OCI-M1 (cell line): ENCODE data around the gene CHD5.

Experiments
- DNase-seq: peaks from one replicate; lab custom pipeline; 2025; lab: John Stamatoyannopoulos, UW

CHD5 gene

DNA sequence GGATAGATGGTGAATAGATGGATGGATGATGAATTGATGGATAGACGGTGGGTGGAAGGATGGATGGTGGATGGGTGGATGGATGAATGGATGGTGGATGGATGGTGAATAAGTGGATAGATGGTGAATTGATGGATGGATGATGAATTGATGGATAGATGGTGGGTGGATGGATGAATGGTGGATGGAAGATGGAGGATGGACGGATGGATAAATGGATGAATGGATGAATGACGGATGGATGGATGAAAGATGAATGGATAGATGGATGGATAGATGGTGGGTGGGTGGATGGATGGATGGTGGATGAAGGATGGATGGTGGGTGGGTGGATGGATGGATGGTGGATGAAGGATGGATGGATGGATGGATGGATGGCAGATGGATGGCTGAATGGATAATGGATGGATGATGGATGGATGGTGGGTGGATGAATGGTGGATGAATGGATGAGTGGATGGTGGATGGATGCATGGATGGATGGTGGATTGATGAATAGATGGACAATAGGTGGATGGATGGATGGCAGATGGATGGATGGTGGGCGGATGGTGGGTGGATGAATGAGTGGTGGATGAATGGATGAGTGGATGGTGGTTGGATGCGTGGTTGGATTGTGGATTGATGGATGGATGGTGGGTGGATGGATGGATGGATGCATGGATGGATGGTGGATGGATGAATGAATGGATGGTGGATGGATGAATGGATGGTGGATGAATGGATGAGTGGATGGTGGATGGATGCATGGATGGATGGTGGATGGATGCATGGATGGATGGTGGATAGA is 5.3 kb downstream of the CHD5 start:
- DNase-seq = no peak

DNA sequence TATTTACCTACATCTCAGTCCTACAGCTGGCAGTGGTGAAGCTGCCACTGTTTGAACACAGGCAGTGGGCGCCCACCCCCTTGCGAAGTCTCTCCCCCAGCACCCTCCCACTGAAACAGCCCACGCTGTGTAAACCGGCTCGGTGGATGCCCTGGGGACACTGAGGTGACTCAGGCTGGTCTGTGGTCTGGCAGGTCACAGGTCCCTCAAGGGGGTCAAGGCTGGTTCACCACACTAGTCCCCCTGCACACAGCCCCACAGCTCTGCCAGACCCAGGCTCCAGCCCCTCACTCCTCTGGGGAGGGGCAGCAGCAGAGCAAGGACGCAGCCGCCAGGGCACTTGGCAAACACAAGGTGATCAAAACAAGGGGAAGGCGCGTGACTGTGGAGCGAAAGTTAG is 7.6 kb downstream of the CHD5 start:
- no peak for DNase-seq

DNA sequence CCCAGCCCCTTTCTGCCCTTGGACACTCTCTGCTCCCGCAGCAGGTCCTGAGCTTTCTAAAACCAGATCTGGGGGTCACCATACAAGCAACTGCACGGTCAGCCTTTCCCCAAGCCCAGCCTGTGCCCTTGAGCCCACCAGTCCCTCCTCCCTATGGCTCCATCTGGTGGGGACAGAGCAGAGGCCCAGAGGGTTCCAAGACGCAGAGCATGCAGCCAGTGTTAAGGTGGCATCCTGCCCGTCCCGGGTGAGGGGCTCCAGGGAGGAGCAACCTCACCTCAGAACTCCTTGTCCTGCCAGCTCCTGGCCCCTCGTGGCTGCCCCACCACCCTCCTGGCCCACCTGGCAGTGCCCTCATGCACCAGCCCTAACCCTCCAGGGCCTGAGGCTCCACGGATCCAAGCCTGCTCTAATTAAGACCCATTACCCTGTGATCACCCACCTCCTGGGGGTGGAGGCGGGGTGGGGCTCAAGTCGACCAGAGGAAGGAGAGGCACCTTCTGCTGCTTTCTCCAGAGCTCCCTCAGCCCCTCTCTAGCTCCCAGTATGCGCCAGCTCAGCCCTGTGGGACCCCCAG is 8.5 kb downstream of the CHD5 start:
- peak; percentile 24 for DNase-seq

DNA sequence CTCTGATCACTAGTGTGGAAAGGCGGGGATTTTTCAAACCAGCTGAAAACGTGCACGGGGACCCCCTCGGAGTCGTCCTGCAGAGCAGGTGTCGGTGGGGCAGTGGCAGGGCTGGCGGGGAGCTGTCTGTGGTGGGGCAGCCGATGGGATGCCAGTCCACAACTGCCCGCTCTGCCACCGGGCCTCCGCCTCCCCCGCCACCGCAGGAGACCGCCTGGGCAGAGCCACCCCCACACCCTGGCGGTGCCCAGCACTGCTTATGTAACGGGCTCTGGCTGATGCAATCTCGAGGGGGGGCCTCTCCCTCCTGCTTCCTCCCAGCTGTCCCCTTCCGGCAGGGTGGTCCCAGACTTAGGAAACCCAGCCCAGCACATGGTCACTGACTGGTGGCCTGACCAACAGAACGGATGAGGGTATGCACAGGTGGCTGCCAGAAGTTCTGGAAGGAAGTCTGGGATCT is 9.3 kb downstream of the CHD5 start:
- DNase-seq = no peak

DNA sequence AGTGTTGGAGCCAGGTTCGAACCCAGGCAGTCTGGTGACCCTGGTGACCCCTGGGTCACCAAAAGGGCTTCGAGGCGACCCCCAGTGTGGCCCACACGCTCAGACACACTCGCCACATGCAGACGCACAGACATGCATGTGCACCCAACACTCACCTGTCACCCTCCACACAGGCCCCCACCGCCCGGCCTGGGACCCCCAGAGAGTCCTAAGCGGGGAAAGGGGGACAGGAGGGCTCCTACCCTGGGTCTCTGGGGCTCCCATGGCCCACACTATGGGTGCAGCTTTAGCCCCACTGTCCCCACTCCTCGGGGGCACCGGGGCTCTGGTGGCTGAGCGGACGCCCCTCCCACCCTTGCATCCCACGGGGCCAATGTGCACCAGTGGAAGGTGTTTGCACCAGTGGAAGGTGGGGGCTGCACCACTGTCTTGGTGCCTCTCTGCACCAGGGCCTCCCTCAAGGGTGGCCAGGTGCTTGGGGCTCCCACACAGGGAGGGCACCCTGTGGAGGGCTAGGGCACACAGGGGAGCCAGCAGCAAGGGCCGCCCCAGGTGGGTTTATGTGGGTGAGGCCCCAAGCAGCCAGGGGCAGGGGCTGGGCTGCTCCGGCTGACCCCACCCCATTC is 9.9 kb downstream of the CHD5 start:
- no peak for DNase-seq

DNA sequence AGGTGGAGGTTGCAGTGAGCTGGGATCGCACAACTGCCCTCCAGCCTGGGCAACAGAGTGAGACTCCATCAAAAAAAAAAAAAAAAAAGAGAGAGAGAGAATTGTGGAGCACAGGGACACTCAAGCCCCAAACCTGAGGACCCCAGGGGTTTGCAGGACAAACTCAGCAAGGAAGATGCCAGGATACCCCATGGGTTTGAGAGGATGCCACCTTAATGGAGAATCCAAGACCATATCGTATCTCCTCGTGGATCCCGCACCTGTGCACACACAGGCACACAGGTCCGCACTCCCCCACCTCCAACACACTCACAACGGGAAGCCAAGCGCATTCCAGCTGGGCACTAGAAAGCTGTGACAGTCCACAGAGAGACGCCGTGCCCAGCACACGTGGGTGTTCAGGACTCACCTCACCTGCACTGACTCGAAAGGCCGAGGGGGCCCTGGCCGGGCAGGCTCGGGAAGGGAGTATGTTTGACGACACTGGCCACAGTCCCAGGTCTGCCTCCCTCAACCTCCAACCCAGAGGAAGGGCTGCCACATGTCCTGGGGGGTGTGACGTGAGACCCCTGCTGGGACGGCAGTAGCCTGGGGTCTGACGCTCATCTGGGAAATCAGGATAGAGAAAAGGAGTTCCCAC is 11.1 kb downstream of the CHD5 start:
- no peak for DNase-seq

DNA sequence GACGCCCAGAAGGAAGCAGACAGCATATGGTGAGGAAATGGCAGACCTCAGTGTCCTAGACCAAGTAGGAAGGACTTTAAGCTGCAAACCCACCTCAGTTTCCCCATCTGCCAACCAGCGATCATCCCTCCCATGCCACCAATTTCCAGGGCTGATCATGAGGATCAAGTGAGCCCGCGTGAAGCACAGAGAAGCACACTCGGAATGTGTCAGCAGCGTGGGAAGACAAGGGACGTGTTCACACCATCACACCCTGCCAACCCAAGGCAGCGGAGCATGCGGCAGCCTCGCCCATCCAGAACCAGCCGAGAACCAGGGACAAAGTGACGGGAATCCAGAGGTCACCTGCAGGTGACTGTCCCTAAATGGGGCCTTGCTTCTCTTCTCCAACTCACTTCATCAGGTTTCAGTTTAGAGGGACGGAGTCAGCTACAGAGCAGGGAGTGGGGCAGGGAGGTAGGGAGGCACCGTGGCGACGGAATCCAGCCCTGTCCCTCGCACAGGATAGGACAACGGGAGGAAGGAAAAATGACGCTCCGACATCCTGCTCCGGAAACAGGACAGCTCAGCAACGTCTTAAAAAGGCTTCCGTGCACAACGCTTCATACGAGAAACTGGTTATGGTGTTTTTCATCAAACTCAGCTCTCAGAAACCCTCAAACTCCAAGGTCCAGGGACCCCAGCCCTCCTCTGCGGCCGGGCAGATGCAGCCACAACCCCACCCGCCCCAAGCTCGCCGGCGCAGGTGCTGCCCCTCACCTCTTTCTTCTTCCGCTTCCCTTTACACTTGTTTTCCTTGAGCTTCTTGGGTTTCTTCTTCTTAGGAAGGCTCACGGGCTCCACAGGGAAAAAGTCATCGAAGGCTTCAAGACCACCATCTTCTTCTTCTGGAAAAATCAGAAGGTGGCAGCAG is 12.5 kb downstream of the CHD5 start:
- DNase-seq = no peak

DNA sequence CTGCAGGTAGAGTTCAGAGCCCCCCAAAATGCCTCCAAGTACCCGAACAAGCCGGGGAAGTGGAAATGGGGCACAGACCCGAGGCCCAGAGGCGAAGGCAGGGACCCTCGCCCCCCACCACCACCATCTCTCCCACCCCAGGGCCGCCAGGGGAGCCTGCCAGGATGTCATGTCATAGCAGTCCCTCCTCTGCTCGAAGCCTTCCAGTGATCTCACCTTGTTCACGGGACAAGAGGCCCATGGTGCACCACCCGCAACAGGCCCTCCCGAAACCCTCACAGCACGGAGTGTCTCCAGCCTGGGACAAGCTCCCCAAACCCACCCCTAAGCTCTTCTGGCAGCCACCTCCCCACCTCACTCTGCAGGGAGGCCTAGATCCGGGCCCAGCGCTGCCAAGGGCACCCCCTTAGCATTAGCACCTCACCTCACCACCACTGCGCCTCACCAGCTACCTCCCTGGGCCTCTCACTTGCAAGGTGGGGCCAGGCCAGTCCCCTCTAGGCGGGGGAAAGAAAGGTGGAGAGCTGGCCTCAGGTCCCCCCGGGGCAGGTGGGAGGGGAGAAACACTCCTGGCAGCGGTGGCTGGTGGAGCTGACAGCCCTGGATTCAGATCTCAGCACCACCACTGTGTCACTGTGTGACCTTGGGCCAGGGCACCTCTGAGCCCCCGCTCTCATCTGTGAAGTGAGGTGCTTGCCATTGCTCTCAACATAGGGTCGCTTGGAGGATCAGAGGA is 13.3 kb downstream of the CHD5 start:
- DNase-seq = no peak

DNA sequence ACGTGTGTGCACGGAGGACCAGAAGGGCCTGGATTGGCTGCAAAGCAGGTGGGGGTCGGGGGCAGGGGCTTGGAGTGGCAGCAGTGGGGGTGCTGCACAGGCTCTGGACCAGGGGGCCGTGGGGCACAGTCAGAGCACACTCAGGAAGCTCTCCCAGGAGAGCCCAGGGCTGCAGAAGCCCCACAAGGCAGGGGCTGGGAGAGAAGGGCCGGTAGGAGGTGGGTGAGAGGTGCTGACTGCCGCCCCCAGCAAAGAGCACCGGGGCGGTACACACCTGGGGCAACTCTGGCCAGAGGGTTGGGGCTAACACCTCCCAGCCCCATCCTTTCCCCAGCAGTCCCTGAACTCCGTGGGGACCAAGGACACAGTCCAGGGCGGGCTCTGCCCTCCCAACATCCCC is 13.9 kb downstream of the CHD5 start:
- no peak for DNase-seq

DNA sequence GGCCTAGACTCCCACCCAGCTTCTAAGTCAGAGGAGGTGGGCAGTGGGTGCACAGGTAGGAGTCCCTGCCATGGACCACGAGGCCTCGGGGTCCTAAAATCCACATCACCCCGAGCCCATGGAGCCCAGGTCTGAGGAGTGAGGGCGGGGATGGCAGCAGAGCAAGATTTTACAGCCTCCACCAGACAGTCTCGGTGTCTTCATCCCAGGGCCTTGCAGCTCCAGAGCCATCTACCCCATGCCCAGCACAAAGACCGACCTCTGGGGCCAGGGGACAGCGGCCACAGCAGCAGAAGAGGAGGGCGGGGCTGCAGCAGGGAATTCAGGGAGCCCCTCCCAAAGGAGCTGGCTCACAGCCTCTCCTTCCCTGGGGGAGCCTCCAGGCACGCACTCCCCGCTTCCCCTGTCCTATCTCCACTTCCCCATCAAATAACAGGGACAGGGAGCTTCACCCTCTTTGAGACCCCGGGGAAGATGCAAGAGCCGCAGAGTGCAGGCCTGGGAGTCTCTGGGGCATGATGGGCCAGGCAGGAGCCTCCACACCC is 14.6 kb downstream of the CHD5 start:
- no peak for DNase-seq

DNA sequence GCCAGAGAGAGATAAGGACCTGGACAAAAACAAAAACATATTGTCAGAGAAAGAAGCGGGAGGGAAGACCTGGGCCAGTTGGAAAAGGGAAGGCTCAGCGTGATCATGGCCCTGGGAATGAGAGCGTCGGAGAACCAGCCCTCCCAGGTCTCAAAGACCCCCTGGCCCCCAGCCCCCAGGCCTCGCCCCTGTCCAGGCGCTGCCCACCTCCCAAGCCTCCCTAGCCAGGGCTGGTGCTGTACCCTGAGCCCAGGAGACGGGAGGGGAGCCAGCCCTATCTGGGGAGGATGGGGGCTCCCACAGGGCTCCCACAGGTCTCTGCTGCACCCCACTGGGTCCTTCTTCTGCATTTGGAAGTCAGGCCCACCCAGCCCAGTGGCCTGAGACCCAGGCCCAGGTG is 15.1 kb downstream of the CHD5 start:
- DNase-seq = no peak

DNA sequence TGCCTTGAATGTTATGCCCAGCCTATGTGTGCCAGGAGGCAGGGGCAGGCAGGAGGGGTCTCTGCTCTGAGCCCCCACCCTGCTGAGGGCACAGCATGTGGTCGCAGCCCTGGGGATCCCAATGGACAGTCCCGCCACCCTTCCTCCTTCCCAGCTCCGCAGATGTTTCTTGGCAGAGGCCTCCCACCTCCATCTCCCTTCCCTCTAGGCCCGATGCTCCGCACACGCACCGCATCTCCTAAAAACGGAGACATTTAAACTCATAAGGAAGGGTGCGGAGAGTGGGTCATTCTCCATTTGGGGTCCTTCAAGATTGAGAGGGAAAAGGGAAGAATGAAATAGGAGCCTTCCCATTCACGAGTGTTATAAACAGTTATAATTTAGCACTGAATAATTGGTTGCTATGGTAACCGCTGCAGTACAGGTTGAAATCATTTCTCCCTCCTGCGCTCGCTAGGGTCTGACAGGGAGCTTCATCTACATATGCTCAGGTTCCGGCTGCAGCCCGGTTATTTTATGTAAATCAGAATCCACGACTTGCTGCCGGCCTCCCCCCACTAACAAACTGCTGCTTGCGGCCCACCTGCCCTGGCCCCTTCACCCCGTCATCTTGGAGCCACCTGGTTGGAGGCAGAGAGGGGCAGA is 16.0 kb downstream of the CHD5 start:
- DNase-seq = no peak

DNA sequence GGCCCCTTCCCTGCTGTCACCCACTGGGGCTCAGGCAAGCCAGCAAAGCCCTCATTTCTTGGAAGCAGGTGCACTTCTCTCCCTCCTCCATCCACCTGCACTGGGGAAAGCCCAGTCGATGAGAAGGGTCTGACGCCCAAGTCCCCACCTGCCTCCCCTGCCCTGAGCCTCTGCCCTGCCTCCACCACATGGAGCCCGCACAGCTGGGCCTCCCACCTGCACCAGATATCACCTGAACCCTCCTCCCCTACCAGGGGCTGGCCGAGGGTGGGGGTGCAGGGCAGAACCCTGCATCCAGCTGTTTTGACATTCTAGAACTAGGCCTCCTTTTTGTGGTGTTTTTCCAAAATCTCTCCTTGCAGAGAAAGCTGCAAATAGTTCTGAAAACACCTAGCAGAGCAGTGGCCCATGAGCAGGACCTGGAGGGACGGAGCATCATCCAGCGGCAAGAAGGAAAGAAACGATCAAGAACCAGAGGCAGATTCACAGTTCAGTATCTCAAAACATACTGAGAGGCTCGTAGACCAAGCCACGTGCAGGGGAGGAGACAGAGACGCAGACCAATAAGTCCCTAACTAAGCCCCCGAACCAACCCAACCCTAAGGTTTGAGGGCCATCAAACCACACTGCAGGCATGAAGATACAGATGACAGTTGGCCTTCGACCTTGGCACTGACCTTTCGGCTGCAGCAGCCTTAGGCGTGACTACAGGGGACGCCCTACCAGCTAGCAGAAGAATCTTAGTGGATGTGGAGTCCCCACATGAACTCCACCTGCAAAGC is 16.7 kb downstream of the CHD5 start:
- DNase-seq = no peak

DNA sequence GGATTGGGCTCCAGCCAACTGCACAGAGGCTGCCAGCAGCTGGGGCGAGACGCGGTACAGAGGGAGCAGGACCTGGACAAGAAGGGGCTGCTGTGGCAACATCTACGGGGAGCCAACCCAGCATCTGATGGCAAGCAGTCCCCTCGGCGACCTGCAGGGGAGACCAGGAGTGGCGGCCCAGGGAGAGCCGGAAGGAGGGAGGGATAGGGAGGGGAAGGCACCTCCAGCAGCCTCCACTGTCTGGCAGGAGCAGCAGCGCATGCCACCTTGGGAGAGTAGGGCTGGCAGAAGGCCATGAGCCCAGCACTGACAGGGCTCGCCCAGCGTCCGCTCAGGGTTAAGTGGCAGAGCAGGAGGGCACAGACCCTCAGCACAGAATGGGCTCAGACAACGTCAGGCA is 17.3 kb downstream of the CHD5 start:
- no peak for DNase-seq

DNA sequence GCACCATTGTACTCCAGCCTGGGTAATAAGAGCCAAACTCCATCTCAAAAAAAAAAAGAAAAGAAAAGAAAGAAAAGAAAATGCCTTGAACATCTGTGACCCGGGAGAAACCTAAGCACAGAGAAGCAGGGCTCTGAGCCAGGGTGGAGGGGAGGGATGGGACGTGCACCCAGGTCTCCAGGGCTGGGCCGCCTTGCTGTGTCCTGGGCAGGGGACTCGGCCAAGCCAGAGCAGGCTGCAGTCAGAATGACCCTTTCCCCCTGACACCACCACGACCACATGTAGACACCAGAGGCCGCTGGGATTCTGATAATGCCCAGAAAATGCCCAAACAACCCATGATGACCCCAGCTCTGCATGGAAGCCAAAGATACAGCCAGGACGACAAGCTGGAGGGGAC is 17.8 kb downstream of the CHD5 start:
- DNase-seq = no peak

DNA sequence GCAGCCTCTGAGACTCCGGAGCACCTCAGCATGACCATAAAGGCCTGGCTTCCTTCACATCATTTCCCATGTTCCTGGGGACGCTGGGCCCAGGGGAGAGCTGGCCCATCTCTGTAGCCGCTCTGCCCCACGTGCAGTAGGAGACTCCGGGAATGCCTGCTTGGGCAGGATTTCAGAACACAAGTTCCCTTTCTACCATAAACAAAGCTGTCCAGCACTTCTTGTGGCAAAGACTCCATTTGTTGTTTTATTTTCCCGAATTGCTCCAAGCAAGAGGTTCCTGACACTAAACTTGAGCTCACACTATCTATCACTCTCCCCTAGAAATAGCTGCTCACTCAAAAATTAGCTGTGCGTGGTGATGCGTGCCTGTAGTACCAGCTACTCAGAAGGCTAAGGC is 21.9 kb downstream of the CHD5 start:
- no peak for DNase-seq

DNA sequence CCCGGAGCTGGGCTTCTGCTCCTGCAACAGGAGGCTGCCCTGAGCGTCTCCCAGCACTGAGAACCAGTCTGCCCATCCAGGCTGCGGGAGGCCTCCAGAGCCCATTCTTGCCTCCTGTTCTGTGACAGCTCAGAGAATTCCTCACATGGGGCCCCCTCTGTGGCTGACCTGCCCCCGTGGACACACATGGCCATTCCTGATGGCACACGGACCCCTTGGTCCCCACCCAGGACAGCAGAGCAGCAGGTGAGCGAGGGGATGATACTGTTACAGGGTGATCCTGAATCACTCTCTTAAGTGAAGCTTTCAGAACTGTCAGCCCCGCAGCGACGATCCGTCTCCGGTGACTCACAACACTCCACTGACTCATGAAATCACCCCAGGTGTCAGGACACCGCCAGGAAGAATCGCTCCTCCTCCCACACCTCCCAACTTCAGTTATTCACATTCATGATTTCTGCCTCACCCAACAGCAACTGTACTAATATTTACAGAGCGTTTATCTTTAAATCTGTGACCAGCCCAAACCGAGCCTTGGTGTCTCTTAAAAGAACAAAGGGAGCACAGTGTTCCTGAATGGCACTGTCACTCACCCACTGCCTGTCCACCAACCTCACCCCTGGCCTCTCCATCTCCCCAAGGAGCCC is 22.5 kb downstream of the CHD5 start:
- DNase-seq = no peak

DNA sequence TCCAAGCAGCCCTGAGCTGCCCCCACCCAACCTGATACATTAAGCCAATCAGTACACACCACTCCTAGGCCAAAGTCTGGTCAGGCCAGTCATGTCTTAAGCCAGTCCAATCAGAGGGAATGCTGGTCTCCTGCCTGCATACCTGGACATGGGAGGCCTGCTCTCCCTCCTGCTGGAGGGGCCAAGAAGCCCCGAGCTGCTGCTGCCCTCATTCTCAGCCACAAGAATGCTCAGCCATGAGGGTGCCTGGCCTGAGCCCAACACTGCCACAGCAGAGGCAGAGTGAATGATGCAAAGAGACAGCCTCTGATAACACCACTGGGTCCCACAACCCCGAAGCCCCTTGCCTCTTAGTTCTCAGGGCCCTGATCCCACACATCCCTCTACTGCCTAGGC is 23.0 kb downstream of the CHD5 start:
- DNase-seq = no peak
